DMS53 treated with DMSO at 0.1 percent for 48 hours (cell line): Measurements from ENCODE around the gene CMTR1.

ENCODE experiments used
- DNase-seq: peaks from one replicate; lab custom pipeline; 2025; ENCODE audit not compliant: unreplicated experiment; lab: John Stamatoyannopoulos, UW

The CMTR1 gene

DNA sequence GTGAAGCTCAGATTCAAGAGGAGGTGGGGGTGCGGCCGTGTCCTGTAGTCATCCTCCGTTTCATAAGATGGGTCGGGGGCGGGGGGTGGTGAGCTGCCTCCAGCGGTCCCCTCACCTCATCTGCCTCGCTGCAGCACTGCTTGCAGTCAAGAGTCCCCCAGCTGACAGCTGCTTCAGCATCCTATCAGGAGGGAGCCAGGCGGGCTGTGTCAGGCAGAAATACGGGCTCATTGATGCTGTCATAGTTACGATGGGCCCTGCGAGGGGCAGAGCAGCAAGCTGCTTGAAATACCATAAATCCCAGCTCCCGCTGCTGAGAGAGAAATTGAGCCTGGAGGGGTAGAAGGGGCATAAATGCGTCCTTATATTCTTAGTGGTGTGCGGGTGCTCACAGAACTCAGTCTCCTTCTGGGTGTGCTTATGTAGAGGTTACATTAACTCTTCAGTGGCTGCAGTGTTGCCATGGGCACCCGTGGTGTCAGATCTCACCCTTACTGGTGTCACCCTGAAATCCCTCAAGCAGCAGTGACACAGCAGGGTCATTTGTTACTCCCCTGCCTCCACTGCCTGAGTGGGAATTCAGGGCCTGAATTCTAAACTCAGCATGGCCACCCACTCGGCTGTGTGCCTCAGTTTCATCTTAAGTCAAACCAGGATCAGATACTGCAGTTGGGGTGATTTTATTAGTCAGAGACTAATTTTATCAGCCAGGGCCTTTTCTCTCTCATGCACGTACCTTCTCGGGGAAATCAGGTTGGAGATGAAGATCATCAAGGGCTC, 44.8 kb downstream of the CMTR1 start:
- DNase-seq, result no peak

- no peak for DNase-seq
These were observed 45.8 kb downstream of the CMTR1 start for GRCh38 chr6:37478827-37479226.

DNA sequence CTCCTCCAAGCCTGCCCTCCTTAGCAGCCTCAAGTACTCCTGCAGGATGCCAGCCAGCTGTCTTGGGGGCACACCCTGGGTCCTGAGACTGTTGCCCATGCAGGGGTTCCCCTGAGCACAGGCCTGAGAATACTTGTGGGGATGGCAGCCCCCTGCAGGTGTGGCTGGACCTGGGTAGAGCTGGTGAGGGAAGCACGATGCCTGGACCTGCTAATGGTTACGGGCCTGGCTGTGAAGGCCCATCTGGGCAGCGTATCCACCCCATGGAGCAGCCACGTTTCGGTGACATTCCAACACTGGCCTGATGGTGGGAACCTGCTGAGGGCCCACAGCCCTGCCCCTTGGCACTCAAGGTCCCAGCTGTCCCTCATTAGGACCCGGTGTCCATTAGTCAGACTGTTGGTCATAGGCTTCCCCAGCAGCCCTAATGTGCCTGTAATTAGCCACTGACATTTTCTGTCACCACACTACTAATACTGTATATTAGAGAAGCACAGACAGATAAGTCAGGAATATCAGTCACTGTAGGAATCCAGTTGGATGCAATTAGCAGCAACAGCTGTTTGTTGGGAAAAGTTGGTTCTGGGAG, 46.3 kb downstream of the CMTR1 start:
- DNase-seq, result no peak

DNA sequence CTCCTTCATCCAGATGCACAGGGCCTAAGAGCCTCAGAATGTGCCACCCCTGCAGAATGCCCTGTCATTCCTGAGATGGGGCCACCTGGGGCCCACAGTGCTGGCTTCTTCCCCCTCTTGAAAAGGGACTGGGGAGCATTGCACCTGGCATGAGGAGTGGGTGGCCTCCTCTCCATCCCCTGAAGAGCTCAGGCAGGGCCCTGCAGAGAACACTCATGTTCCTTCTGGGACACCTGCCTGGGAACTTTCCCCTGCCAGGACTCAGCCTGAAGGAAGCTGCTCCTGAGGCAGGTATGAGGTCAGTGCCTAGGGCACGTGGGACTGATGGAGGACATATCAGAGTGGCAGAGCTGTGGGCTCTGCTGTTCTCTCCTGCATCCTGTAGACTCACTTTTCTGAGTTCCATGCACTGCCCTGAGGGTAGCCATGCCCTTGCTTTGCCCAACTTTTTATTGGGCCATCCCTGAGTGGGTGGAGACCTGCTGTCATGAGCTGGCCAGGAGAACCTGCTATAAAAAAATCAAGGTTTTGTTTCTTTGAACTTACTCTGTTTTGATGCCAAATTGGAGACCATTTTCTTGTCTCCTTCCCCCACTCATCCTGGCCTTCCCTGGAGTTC, 47.2 kb downstream of the CMTR1 start:
- DNase-seq, result no peak

GRCh38 chr6:37480951-37481534, 48.0 kb downstream of the CMTR1 start:
- DNase-seq, result no peak

DNA sequence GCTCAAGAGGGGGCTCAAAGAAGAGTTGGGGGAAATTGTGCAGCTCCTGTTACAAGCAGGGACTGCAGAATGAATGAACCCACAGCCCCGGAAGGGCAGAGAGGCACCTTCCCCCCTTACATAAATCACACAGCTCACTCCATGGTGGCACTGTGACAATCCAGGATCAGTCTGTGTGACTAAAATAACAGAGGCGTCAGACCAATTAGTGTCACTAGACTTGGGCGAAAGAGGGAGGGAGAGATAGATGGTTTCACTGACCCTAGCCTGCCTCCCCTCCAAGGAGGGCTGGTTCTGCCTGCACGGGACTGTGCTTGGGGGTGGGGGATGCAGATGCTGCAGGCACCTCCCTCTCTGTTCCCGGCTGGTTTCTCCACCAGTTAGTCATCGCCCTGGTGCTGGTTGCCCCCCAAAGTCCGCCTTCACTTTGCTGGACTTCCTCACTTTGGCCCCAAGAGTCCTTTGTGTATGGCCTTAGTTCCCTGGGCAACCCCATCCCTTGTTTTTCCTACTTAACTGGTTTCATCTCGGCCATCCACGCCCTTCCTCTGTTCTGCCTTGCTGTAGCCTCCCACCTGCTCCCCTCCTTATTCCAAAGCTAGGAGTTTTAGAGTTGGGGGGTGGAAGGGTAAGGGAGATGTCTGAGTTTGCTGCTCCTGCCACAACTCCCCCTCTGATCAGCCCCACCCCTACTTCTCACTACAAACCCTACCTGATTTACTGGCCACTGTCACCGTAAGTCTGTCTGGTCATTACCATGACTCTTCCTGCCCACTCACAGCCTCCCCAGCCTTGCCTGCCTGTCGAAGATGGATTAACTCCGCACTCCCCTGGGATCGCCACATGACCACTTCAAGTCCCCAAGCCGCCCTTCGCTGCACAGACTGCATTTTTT, 48.9 kb downstream of the CMTR1 start:
- no peak for DNase-seq

- no peak for DNase-seq
These were observed 49.7 kb downstream of the CMTR1 start for GRCh38 chr6:37482606-37483251.

GRCh38 chr6:37483252-37483901, 50.4 kb downstream of the CMTR1 start:
- no peak for DNase-seq

DNA sequence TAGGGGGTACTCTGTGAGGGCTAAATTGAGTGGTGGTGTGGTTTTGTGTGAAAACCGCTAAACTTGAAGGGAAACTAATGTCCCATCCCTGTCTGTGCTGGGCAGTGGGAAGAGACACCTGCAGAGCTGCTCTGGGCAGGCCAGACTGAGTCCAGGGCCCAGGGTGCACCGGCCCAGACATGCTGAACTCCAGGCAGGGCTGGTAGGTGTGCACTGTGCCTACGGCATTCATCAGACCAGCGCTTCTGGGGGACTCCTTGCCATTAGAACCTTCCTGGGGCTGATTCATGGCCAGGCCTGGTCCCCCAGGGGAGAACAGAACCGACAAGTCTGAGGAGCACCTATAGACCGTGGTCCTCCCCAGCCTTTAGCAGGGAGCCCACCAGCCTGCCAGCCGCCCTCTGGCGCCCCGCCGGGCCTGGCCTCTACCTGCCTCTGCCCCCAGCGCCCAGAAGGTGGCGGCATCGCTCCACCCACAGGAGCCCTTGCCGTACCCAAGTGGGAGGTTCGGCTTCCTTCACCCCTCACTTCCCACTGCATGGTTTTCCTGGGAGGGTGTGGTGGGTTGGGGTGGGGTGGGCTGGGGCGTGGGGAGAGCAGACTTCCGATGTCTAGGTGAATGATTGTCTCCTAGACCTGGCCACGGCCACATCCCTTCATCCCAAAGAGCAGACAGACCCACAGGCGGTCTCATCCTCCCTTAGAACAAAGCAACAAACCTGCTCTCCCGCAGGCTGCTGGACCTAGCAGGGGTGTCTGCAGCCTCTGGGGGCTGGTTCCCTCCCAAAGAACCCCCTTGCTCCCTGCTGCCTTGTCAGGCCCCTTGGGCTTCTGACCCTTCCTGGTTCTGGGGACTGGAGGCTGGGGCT, 51.1 kb downstream of the CMTR1 start:
- DNase-seq, result peak; percentile 2

- no peak for DNase-seq
These were observed 51.8 kb downstream of the CMTR1 start for GRCh38 chr6:37484786-37485170.

DNA sequence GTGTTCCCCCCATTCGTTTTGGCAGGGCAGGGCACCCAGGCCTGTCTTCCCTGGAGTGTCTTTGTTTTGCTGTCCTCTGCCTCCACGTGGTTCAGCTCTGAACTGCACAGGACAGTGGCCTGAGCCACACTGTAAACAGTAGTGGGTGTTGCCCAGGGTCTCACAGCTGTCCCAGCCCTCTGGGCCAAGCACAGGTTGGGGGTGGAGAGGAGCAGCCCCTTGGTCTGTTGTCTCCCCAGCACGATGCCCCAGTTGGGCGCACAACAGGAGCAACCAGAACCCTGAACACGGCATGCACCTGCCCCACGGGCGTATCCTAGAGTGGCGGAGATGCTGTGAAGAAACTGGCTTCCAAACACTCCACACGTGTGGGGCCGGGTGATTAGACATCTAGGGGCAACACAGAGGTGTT, 52.3 kb downstream of the CMTR1 start:
- DNase-seq, result no peak

GRCh38 chr6:37486121-37486839, 53.3 kb downstream of the CMTR1 start:
- DNase-seq, result no peak

- no peak for DNase-seq
These were observed 54.8 kb downstream of the CMTR1 start for GRCh38 chr6:37487591-37488380.

GRCh38 chr6:37488476-37488875, 55.5 kb downstream of the CMTR1 start:
- DNase-seq, result no peak

GRCh38 chr6:37489697-37490336, 56.8 kb downstream of the CMTR1 start:
- DNase-seq, result no peak

- no peak for DNase-seq
These were observed 57.6 kb downstream of the CMTR1 start for GRCh38 chr6:37490536-37491170.
